Nephron progenitor cell (in vitro differentiated cells): ENCODE data around the gene LPXN.

Experiments used
- DNase-seq: peaks from one replicate; pipeline ENCODE4 v3.0.0; 2021
- H3K27ac Mint-ChIP-seq: 2 replicates; pipeline ENCODE4 v1.8.0; 2021; ENCODE audit warnings: mild to moderate bottlenecking, moderate library complexity, mixed read lengths
- H3K27me3 Mint-ChIP-seq: 2 replicates; pipeline ENCODE4 v1.8.0; 2021; ENCODE audit warnings: mild to moderate bottlenecking, low read depth, mixed read lengths; ENCODE audit not compliant: poor library complexity
- H3K36me3 Mint-ChIP-seq: 2 replicates; pipeline ENCODE4 v1.8.0; 2021; ENCODE audit warnings: low read depth, mixed read lengths
- H3K4me1 Mint-ChIP-seq: 2 replicates; pipeline ENCODE4 v1.8.0; 2021; ENCODE audit warnings: mixed read lengths
- H3K4me3 Mint-ChIP-seq: 2 replicates; pipeline ENCODE4 v1.8.0; 2021; ENCODE audit warnings: mild to moderate bottlenecking, moderate library complexity, mixed read lengths
- H3K9me3 Mint-ChIP-seq: 2 replicates; pipeline ENCODE4 v1.8.0; 2021; ENCODE audit warnings: mild to moderate bottlenecking, moderate library complexity, mixed read lengths
- CTCF ChIP-seq: fragments of 200-600 bp; sonication (generic); IDR thresholded peaks from 2 replicates; pipeline ENCODE4 v1.5.0; 2021; ENCODE audit warnings: antibody characterized with exemption

LPXN gene

DNA sequence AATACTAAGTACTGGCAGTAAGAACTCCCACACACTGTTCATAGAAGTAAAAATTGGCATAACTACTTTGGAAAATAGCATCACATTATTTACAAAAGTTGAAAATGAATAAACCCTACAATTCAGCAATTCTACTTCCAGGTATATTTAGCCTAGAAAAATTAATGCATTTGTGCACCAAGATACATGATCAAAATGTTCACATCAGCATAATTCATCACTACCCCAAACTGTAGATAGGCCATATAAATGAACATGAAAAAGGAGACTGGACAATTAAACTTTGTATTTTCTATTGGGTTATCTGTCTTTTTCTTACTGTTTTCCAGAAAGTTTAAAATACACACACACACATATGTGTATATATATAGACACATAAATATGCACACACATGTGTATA, 73.7 kb downstream of the LPXN start:
- Mint-ChIP-seq H3K4me3 (no peak overlapping the region), H3K27me3 (peaks cover 11% of the 10 kb centered on the region), H3K9me3 (no peaks in the 10 kb centered on the region), H3K4me1 (no peaks in the 10 kb centered on the region), H3K27ac (no peak overlapping the region), H3K36me3 (no peaks in the 10 kb centered on the region)
- no peak for TF ChIP-seq CTCF
- no peak for DNase-seq

GRCh38 chr11:58498464-58498863, 77.2 kb downstream of the LPXN start:
- no peaks in the 10 kb centered on the region for H3K9me3 Mint-ChIP-seq
- peaks cover 8% of the 10 kb centered on the region for H3K27me3 Mint-ChIP-seq
- no peak overlapping the region for H3K4me3 Mint-ChIP-seq
- no peak for TF ChIP-seq CTCF
- no peaks in the 10 kb centered on the region for H3K36me3 Mint-ChIP-seq
- H3K4me1 Mint-ChIP-seq, result no peaks in the 10 kb centered on the region
- no peak overlapping the region for H3K27ac Mint-ChIP-seq
- DNase-seq, result no peak

- TF ChIP-seq CTCF, result no peak
- no peaks in the 10 kb centered on the region for H3K4me1 Mint-ChIP-seq
Observed at GRCh38 chr11:58497951-58498350, 77.7 kb downstream of the LPXN start.

GRCh38 chr11:58495906-58496305, 79.8 kb downstream of the LPXN start:
- Mint-ChIP-seq H3K4me3 (no peak overlapping the region), H3K27ac (no peak overlapping the region), H3K36me3 (no peaks in the 10 kb centered on the region), H3K9me3 (no peaks in the 10 kb centered on the region), H3K27me3 (peaks cover 4% of the 10 kb centered on the region), H3K4me1 (no peaks in the 10 kb centered on the region)
- TF ChIP-seq CTCF, result no peak
- DNase-seq, result no peak

More at GRCh38 chr11:58497951-58498350, 77.7 kb downstream of the LPXN start:
- Mint-ChIP-seq H3K27ac (no peak overlapping the region), H3K9me3 (no peaks in the 10 kb centered on the region), H3K36me3 (no peaks in the 10 kb centered on the region), H3K27me3 (peaks cover 4% of the 10 kb centered on the region), H3K4me3 (no peak overlapping the region)
- no peak for DNase-seq

DNA sequence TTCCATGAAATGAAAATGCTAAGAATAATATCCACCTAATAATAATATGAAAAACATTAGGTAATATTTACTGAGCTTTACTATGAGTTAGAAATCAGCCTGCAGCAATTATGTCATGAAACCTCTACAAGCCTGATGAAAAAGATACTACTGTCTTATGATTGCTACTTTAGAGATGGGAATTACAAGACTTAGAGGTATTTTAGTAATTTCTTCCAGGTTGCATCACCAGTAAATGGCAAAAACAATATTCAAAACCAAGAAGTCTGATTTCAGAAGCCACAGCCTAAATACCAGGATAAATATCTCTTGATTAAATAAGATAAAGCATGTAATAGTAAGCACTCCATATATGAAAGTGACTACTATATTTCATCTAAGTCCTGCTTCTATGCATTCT, 81.6 kb downstream of the LPXN start:
- no peak for DNase-seq
- Mint-ChIP-seq H3K9me3 (no peaks in the 10 kb centered on the region), H3K27me3 (peaks cover 4% of the 10 kb centered on the region), H3K27ac (no peak overlapping the region), H3K36me3 (no peaks in the 10 kb centered on the region), H3K4me1 (no peaks in the 10 kb centered on the region), H3K4me3 (no peak overlapping the region)
- no peak for TF ChIP-seq CTCF

DNA sequence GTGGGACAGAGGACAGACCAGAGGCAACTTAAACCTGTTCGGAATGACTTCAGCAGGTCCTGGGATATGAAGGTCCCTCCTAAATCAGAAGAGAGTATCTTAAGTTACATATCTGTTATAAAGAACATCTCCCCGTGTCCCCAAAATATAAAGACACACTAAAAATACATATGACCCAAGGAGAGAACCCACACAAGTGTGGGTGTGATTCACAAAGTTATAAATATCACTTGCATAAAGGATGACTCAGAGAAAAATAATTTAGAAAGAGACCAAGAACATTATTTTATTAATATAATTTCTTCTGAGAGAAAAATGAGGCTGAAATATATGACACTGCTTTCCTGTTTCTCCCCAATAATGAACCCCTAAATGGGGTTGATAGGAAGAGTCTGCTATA, 82.0 kb downstream of the LPXN start:
- Mint-ChIP-seq H3K27me3 (peaks cover 4% of the 10 kb centered on the region), H3K27ac (no peak overlapping the region), H3K4me1 (no peaks in the 10 kb centered on the region), H3K36me3 (no peaks in the 10 kb centered on the region), H3K9me3 (no peaks in the 10 kb centered on the region), H3K4me3 (no peak overlapping the region)
- TF ChIP-seq CTCF, result no peak
- no peak for DNase-seq
